ENCODE data around the gene FRMD8. TPM values are rescaled to one million over a fixed set of nuclear protein-coding genes. Genes with fewer than 3 reads are reported as not detected.
A peak's percentile ranks its signal among the peaks of the same experiment; 100 is the strongest.

Gene FRMD8
- total and polyA plus RNA-seq, 9 of the 15 experiments (the other 6 are each of a cell fraction or from before 2014, with no cell fraction given) = 4.5 to 54.5 (median 15.8) TPM

GRCh38 chr11:65454696-65455456 lies 68.4 kb downstream of the FRMD8 start (continued):
- TF ChIP-seq CEBPZ (IDR thresholded peaks at IDR 0.05; ENCODE audit: borderline replicate concordance, low read depth, low read length) = no peak
- no peak for TF ChIP-seq PCBP1 (IDR thresholded peaks at IDR 0.05; ENCODE audit: low read depth, low read length, poor library complexity, severe bottlenecking)
- TF ChIP-seq FOXA3 (CRISPR knock-in tag; conservative IDR thresholded peaks at IDR 0.05 in 1 of 2, IDR thresholded peaks at IDR 0.05 in 1 of 2) = 0 out of 4 replicates have a peak, but pooled peaks of 1 of the 2 experiments have one; percentile 19
- TF ChIP-seq ETV6 (IDR thresholded peaks at IDR 0.05; ENCODE audit: borderline replicate concordance in 1 of 2, low read depth in 2 of 2, low read length in 1 of 2) = no peak
- TF ChIP-seq ETV6 (CRISPR knock-in tag; IDR thresholded peaks at IDR 0.05; ENCODE audit: borderline replicate concordance) = no peak
- no peak for TF ChIP-seq HSF4 (CRISPR knock-in tag; IDR thresholded peaks at IDR 0.05; ENCODE audit: borderline replicate concordance)
- peak; percentile 57 for TF ChIP-seq CREB1 (IDR thresholded peaks at IDR 0.05)
- TF ChIP-seq CREB1 (CRISPR knock-in tag; IDR thresholded peaks at IDR 0.05) = peak; percentile 46; the same call in 1 of the 2 replicates
- no peak; the same call in 1 of the 2 replicates for TF ChIP-seq NCOA1 (IDR thresholded peaks at IDR 0.05; ENCODE audit: low read depth)
- TF ChIP-seq EP400 (IDR thresholded peaks at IDR 0.05) = peak; percentile 36; the same call in 1 of the 2 replicates
- TF ChIP-seq ZNF639 (CRISPR knock-in tag; conservative IDR thresholded peaks at IDR 0.05 in 1 of 2, IDR thresholded peaks at IDR 0.05 in 1 of 2) = no peak
- no peak for TF ChIP-seq ATF1 (CRISPR knock-in tag; IDR thresholded peaks at IDR 0.05)
- TF ChIP-seq ATF1 (tag; IDR thresholded peaks at IDR 0.05) = peak; percentile 85
- no peak for TF ChIP-seq MXD1 (CRISPR knock-in tag; IDR thresholded peaks at IDR 0.05; ENCODE audit: borderline replicate concordance, poor library complexity, severe bottlenecking)
- no peak for TF ChIP-seq MITF (IDR thresholded peaks at IDR 0.05)
- peak; percentile 58 for TF ChIP-seq TFAP4 (CRISPR knock-in tag; IDR thresholded peaks at IDR 0.05; ENCODE audit: borderline replicate concordance)
- TF ChIP-seq ZZZ3 (IDR thresholded peaks at IDR 0.05) = no peak
- TF ChIP-seq TFAM (CRISPR knock-in tag; conservative IDR thresholded peaks at IDR 0.05) = no peak
- no peak for TF ChIP-seq PTBP1 (IDR thresholded peaks at IDR 0.05; ENCODE audit: low read depth, low read length)

All from K562 (cell line).